Thymus (tissue), 11 donors: Measurements from ENCODE around the gene PAPPA2. TPM values are rescaled to one million over a fixed set of nuclear protein-coding genes. Genes with fewer than 3 reads are reported as not detected.

ENCODE experiments used
- DNase-seq, 9 donors: peaks; one replicate each; pipeline ENCODE4 v3.0.0-alpha.2; 2013; ENCODE audit warnings: low spot score in 9 of 9, low read depth in 6 of 9, missing footprints in 1 of 9
- H3K27ac ChIP-seq, 2 donors: one replicate each; pipeline ENCODE4 v1.5.1; 2013; ENCODE audit warnings: control low read depth in 1 of 2, low read depth in 1 of 2, low read length in 1 of 2, mild to moderate bottlenecking in 1 of 2, moderate library complexity in 1 of 2
- H3K27me3 ChIP-seq, 2 donors: one replicate each; pipeline ENCODE4 v1.5.1; 2013; ENCODE audit warnings: low read length in 1 of 2; ENCODE audit not compliant: control insufficient read depth in 2 of 2, insufficient read depth in 1 of 2
- H3K36me3 ChIP-seq, 2 donors: one replicate each; pipeline ENCODE4 v1.5.1; 2013; ENCODE audit warnings: low read length in 1 of 2, mild to moderate bottlenecking in 1 of 2, moderate library complexity in 1 of 2; ENCODE audit not compliant: control insufficient read depth in 2 of 2, insufficient read depth in 2 of 2
- H3K4me1 ChIP-seq, 2 donors: one replicate each; pipeline ENCODE4 v1.5.1; 2013; ENCODE audit warnings: low read length in 2 of 2; ENCODE audit not compliant: control insufficient read depth in 2 of 2, insufficient read depth in 2 of 2
- H3K4me3 ChIP-seq, 2 donors: one replicate each; pipeline ENCODE4 v1.5.1; 2013; ENCODE audit warnings: low read length in 2 of 2, control low read depth in 1 of 2, mild to moderate bottlenecking in 1 of 2
- H3K9me3 ChIP-seq, 2 donors: one replicate each; pipeline ENCODE4 v1.5.1; 2013; ENCODE audit warnings: low read length in 1 of 2, mild to moderate bottlenecking in 1 of 2; ENCODE audit not compliant: control insufficient read depth in 2 of 2, insufficient read depth in 1 of 2
- WGBS: extraction: QIAGEN DNeasy Blood & Tissue Kit; methylation state at CpG from one replicate; pipeline ENCODE4 v1.1.7; 2013; 5-methylcytosine and 5-hydroxymethylcytosine counted together
- polyA plus RNA-seq: library from polyadenylated mRNA; stranded (reverse); fragments of 200-250 nt; gene quantifications from one replicate; pipeline ENCODE4 v1.2.3, GENCODE V29; 2013
- total RNA-seq: library from RNA; stranded (reverse); fragments of 120-200 nt; gene quantifications from one replicate; pipeline ENCODE4 v1.2.4, GENCODE V29; 2013
- donor health status: healthy.

PAPPA2 gene
- total and polyA plus RNA-seq, 2 donors, result 0.02 to 0.28 TPM

GRCh38 chr1:176541663-176542062 is 78.7 kb downstream of the PAPPA2 start:
- no peaks in the 10 kb centered on the region for H3K27me3 ChIP-seq

GRCh38 chr1:176542352-176542751 is 79.4 kb downstream of the PAPPA2 start:
- Histone ChIP-seq H3K4me3 (no peak overlapping the region), H3K27me3 (no peaks in the 10 kb centered on the region), H3K4me1 (no peaks in the 10 kb centered on the region), H3K36me3 (no peaks in the 10 kb centered on the region), H3K9me3 (no peaks in the 10 kb centered on the region), H3K27ac (no peak overlapping the region)
- WGBS, result 85% methylated on average over 2 of the region's 2 CpGs
- DNase-seq, result no peak

More at GRCh38 chr1:176541663-176542062, 78.7 kb downstream of the PAPPA2 start:
- 73% methylated on average over 3 of the region's 3 CpGs for WGBS
- Histone ChIP-seq H3K4me1 (no peaks in the 10 kb centered on the region), H3K4me3 (no peak overlapping the region), H3K9me3 (no peaks in the 10 kb centered on the region), H3K27ac (no peak overlapping the region), H3K36me3 (no peaks in the 10 kb centered on the region)
- DNase-seq, result no peak

GRCh38 chr1:176543360-176544129 is 80.6 kb downstream of the PAPPA2 start:
- 88% methylated on average over 2 of the region's 2 CpGs for WGBS
- DNase-seq, result no peak
- Histone ChIP-seq H3K4me1 (no peaks in the 10 kb centered on the region), H3K36me3 (no peaks in the 10 kb centered on the region), H3K27me3 (no peaks in the 10 kb centered on the region), H3K9me3 (no peaks in the 10 kb centered on the region), H3K27ac (no peak overlapping the region), H3K4me3 (no peak overlapping the region)

- no peaks in the 10 kb centered on the region for H3K36me3 ChIP-seq
- no peaks in the 10 kb centered on the region for H3K27me3 ChIP-seq
- DNase-seq, result no peak
- WGBS, result 89% methylated on average over 4 of the region's 4 CpGs
- H3K9me3 ChIP-seq, result no peaks in the 10 kb centered on the region
- no peaks in the 10 kb centered on the region for H3K4me1 ChIP-seq
- no peak overlapping the region for H3K4me3 ChIP-seq
- no peak overlapping the region for H3K27ac ChIP-seq
These were observed 82.2 kb downstream of the PAPPA2 start for GRCh38 chr1:176545034-176545639.

GRCh38 chr1:176546825-176547224 is 83.8 kb downstream of the PAPPA2 start:
- Histone ChIP-seq H3K27me3 (no peaks in the 10 kb centered on the region), H3K9me3 (no peaks in the 10 kb centered on the region), H3K27ac (no peak overlapping the region), H3K36me3 (no peaks in the 10 kb centered on the region), H3K4me3 (no peak overlapping the region), H3K4me1 (no peaks in the 10 kb centered on the region)
- no peak for DNase-seq
- 95% methylated on average over 1 of the region's 1 CpG for WGBS

- H3K27ac ChIP-seq, result no peak overlapping the region
- no peak overlapping the region for H3K4me3 ChIP-seq
- H3K9me3 ChIP-seq, result no peaks in the 10 kb centered on the region
- H3K27me3 ChIP-seq, result peaks cover 0 to 5% of the 10 kb centered on the region in 2 donors
- no peaks in the 10 kb centered on the region for H3K36me3 ChIP-seq
- H3K4me1 ChIP-seq, result no peaks in the 10 kb centered on the region
- 81% methylated on average over 6 of the region's 6 CpGs for WGBS
- DNase-seq, result no peak
These were observed 88.2 kb downstream of the PAPPA2 start for GRCh38 chr1:176551146-176551545.

GRCh38 chr1:176552217-176552991 is 89.4 kb downstream of the PAPPA2 start:
- H3K27me3 ChIP-seq, result peaks cover 0 to 5% of the 10 kb centered on the region in 2 donors
- H3K4me3 ChIP-seq, result no peak overlapping the region
- H3K9me3 ChIP-seq, result no peaks in the 10 kb centered on the region
- no peaks in the 10 kb centered on the region for H3K4me1 ChIP-seq
- DNase-seq, result no peak
- H3K36me3 ChIP-seq, result no peaks in the 10 kb centered on the region
- whole genome bisulfite sequencing, result 16% methylated on average over 10 of the region's 10 CpGs
- no peak overlapping the region for H3K27ac ChIP-seq

GRCh38 chr1:176552999-176553398 is 90.0 kb downstream of the PAPPA2 start:
- 12% methylated on average over 7 of the region's 7 CpGs for WGBS
- no peaks in the 10 kb centered on the region for H3K4me1 ChIP-seq
- H3K9me3 ChIP-seq, result no peaks in the 10 kb centered on the region
- no peaks in the 10 kb centered on the region for H3K36me3 ChIP-seq
- H3K27me3 ChIP-seq, result peaks cover 0 to 5% of the 10 kb centered on the region in 2 donors
- no peak overlapping the region for H3K4me3 ChIP-seq
- H3K27ac ChIP-seq, result no peak overlapping the region
- DNase-seq, result no peak

- H3K9me3 ChIP-seq, result no peaks in the 10 kb centered on the region
- no peak overlapping the region for H3K27ac ChIP-seq
- WGBS, result 90% methylated on average over 6 of the region's 6 CpGs
- H3K27me3 ChIP-seq, result peaks cover 0 to 5% of the 10 kb centered on the region in 2 donors
- H3K4me3 ChIP-seq, result no peak overlapping the region
- H3K4me1 ChIP-seq, result no peaks in the 10 kb centered on the region
- no peaks in the 10 kb centered on the region for H3K36me3 ChIP-seq
- DNase-seq, result no peak
These were observed 93.3 kb downstream of the PAPPA2 start for GRCh38 chr1:176556288-176556687.
